Omental fat pad (tissue), 4 donors: ENCODE data around the gene DCANP1. TPM values are rescaled to one million over a fixed set of nuclear protein-coding genes. Genes with fewer than 3 reads are reported as not detected.

Experiments used
- ATAC-seq: fragments of 150-250 bp; one replicate; pipeline ENCODE4 v1.9.1; 2016; ENCODE audit warnings: mild to moderate bottlenecking, moderate library complexity; ENCODE audit not compliant: low FRiP score
- DNase-seq: peaks from one replicate; pipeline ENCODE4 v3.0.0-alpha.2; 2019; ENCODE audit warnings: low spot score
- total RNA-seq, 4 donors: library from RNA; depleted of rRNA; stranded (reverse); fragments of >200 nt; gene quantifications; one replicate each; pipeline ENCODE4 v1.1.0, GENCODE V29; 2016
- TF ChIP-seq, protein P1 (sequence below), 3 donors: fragments of 450-650 bp; IDR thresholded peaks; one replicate each; pipeline ENCODE4 v1.5.1; 2016 to 2017; ENCODE audit warnings: antibody characterized with exemption in 3 of 3, mild to moderate bottlenecking in 3 of 3, moderate library complexity in 2 of 3

DCANP1 gene
- total RNA-seq, 4 donors from 2014 or later, result 0.19 TPM; not detected in 3

GRCh38 chr5:135477613-135478066 lies 30.5 kb upstream of the DCANP1 start:
- no peak for DNase-seq
- no peak for ATAC-seq
- TF ChIP-seq, protein P1, sequence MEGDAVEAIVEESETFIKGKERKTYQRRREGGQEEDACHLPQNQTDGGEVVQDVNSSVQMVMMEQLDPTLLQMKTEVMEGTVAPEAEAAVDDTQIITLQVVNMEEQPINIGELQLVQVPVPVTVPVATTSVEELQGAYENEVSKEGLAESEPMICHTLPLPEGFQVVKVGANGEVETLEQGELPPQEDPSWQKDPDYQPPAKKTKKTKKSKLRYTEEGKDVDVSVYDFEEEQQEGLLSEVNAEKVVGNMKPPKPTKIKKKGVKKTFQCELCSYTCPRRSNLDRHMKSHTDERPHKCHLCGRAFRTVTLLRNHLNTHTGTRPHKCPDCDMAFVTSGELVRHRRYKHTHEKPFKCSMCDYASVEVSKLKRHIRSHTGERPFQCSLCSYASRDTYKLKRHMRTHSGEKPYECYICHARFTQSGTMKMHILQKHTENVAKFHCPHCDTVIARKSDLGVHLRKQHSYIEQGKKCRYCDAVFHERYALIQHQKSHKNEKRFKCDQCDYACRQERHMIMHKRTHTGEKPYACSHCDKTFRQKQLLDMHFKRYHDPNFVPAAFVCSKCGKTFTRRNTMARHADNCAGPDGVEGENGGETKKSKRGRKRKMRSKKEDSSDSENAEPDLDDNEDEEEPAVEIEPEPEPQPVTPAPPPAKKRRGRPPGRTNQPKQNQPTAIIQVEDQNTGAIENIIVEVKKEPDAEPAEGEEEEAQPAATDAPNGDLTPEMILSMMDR (IDR thresholded peaks at IDR 0.05), result no peak

- DNase-seq (no peak), ATAC-seq (no peak)
- TF ChIP-seq, protein P1 (IDR thresholded peaks at IDR 0.05), result no peak
Observed at GRCh38 chr5:135476615-135477581, 29.8 kb upstream of the DCANP1 start.

GRCh38 chr5:135473956-135474670 lies 27.0 kb upstream of the DCANP1 start:
- DNase-seq (no peak), ATAC-seq (no peak)

GRCh38 chr5:135472141-135472540 lies 25.0 kb upstream of the DCANP1 start:
- DNase-seq (no peak), ATAC-seq (no peak)
- TF ChIP-seq, protein P1 (IDR thresholded peaks at IDR 0.05), result no peak

More at GRCh38 chr5:135473956-135474670, 27.0 kb upstream of the DCANP1 start:
- TF ChIP-seq, protein P1 (IDR thresholded peaks at IDR 0.05), result no peak

DNA sequence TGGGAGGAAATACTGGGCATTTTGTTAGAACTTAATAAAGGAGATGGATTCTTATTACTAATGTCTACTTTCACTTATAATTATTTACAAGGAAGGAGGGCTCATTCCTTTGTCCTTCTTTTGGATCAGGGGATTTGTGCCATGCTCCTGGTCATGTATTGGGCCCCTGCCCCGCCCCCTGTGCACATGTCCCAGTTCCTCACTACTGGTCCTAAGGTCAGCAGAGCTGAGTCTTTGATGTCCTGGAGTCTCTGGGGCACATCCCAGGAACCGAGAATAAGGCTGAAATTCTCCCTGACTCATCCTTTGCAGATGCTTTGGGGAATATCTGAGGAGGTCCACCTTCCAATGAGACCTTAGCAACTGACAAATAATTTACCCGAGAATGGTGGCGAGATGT lies 24.6 kb upstream of the DCANP1 start:
- no peak for DNase-seq

GRCh38 chr5:135469911-135470310 lies 22.8 kb upstream of the DCANP1 start:
- TF ChIP-seq, protein P1 (IDR thresholded peaks at IDR 0.05), result no peak
- DNase-seq, result no peak
- no peak for ATAC-seq

More for the DNA sequence above, 24.6 kb upstream of the DCANP1 start:
- TF ChIP-seq, protein P1 (IDR thresholded peaks at IDR 0.05), result no peak
- no peak for ATAC-seq
